Right lobe of liver (tissue), 6 donors: ENCODE results near the gene CDC42EP4. TPM values are rescaled to one million over a fixed set of nuclear protein-coding genes. Genes with fewer than 3 reads are reported as not detected.

Experiments
- ATAC-seq, 4 donors: fragments of 200-7000 bp; cut with Tn5 transposase; one replicate each; pipeline ENCODE4 v1.9.1; 2020; ENCODE audit warnings: mild to moderate bottlenecking in 4 of 4, moderate library complexity in 4 of 4
- DNase-seq, 3 donors: peaks; one replicate each; pipeline ENCODE4 v3.0.0-alpha.2; 2020
- H3K27ac ChIP-seq, 3 donors: fragments of 200-600 bp; one replicate each; pipeline ENCODE4 v1.8.0; 2022
- H3K27me3 ChIP-seq, 2 donors: fragments of 200-600 bp; one replicate each; pipeline ENCODE4 v1.8.0; 2022
- H3K36me3 ChIP-seq, 4 donors: fragments of 200-600 bp; sonication (generic) in 1 of 4; one replicate each; pipeline versions ENCODE4 v1.5.1 to v1.8.0; 2017 to 2022; ENCODE audit warnings: control low read depth in 1 of 4
- H3K4me1 ChIP-seq, 4 donors: fragments of 200-600 bp; sonication (generic) in 1 of 4; one replicate each; pipeline versions ENCODE4 v1.5.1 to v1.8.0; 2017 to 2022; ENCODE audit warnings: control low read depth in 1 of 4
- H3K4me3 ChIP-seq, 3 donors: fragments of 200-600 bp; one replicate each; pipeline ENCODE4 v1.8.0; 2022
- H3K9me3 ChIP-seq, 4 donors: fragments of 200-600 bp; sonication (generic) in 1 of 4; one replicate each; pipeline versions ENCODE4 v1.5.1 to v1.8.0; 2017 to 2022; ENCODE audit warnings: control low read depth in 1 of 4
- CTCF ChIP-seq, 4 donors: fragments of 200-600 bp in 3 of 4; fragments of 450-650 bp in 1 of 4; IDR thresholded peaks; one replicate each; pipeline versions ENCODE4 v1.5.1 to v1.8.0; 2016 to 2022; ENCODE audit warnings: antibody characterized with exemption in 4 of 4, mild to moderate bottlenecking in 2 of 4
- POLR2A ChIP-seq: fragments of 450-650 bp; IDR thresholded peaks from one replicate; pipeline ENCODE4 v1.6.1; 2017; ENCODE audit warnings: antibody characterized with exemption, mild to moderate bottlenecking
- WGBS: methylation state at CpG from one replicate; pipeline ENCODE4 v1.1.6; 2018; ENCODE audit warnings: low coverage, low lambda C conversion rate; ENCODE audit not compliant: insufficient coverage; ENCODE audit errors: missing lambda C conversion rate; 5-methylcytosine and 5-hydroxymethylcytosine counted together
- intact Hi-C, 2 donors: fragments of 100-400 bp; cut with DNase I; formaldehyde crosslinking; loops; one replicate each; pipeline versions ENCODE4 v1.11.2 to v1.14.1; 2022
- total RNA-seq, 6 experiments: library from RNA; depleted of rRNA in 2 of 6; stranded (reverse); fragments of >200 nt in 2 of 6; fragmentation: NEBNext Ultra II Directional in 3 of 6; extraction: Animal tissue kit (Norgen Biotek cat#: 25700) in 3 of 6; gene quantifications; one replicate each; pipeline versions ENCODE4 v1.1.0 to v1.2.4, GENCODE V29; 2016 to 2023
- donor health status: DM: no; HTN: yes; CAD: no.
- donor health status: DM: no; HTN: no; CAD: no.
- donor health status: DM: no; HTN: no; CAD: no.
- donor health status: DM: no; HTN: yes; CAD: no.
- donor health status: DM: no; HTN: yes; CAD: no.

Gene CDC42EP4
- total RNA-seq, 6 experiments from 2014 or later, result 27.5 to 34.9 (median 30.9) TPM

DNA sequence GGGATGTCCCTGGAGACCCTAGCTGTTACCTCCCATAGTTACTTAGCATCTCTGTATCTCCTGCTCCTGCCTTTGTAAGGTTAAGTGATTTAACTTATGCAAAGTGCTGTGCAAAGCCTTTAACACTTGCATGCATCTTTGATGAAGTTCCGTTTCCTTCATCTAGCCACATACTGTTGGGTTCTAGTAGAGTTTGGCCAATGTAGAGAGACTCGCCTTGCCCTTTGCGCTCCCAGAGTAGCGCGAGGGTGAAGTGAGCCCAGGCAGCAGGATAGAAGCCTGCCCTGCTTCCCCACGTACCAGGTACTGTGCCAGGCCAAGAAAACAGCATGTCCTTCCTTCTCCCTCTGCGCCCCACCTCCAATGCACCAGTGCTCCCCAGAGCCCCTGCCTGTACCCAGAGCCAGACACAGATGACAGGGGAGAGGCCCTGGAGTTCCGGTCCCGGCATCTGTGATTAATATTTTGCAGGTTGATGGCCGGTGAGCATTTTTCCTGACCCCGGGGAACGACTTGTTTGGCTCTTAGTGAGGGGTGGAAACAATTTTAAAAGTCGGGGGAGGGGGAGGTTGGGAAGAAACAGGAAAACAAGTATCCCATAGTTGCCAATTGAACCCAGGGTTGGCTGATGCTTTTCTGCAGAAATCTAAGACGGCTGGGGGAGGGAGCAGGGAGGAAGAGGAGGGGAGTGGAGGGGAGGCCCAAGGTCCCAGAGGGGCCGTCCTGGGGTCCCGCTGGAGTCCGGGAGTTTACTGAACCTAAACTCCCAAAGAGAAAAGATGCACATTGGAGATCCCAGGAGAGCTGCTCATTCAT is 13.1 kb upstream of the CDC42EP4 start:
- H3K27me3 ChIP-seq, result no peaks in the 10 kb centered on the region
- no peaks in the 10 kb centered on the region for H3K4me1 ChIP-seq
- H3K9me3 ChIP-seq, result no peaks in the 10 kb centered on the region
- no peak overlapping the region for H3K27ac ChIP-seq
- no peak for TF ChIP-seq CTCF (IDR thresholded peaks at IDR 0.05)
- no peak for TF ChIP-seq POLR2A
- H3K36me3 ChIP-seq, result no peaks in the 10 kb centered on the region
- 38% methylated on average over 10 of the region's 17 CpGs for WGBS
- no peak overlapping the region for H3K4me3 ChIP-seq
- no peak for DNase-seq
- no peak for ATAC-seq
- intact Hi-C loops, result no loop called here

DNA sequence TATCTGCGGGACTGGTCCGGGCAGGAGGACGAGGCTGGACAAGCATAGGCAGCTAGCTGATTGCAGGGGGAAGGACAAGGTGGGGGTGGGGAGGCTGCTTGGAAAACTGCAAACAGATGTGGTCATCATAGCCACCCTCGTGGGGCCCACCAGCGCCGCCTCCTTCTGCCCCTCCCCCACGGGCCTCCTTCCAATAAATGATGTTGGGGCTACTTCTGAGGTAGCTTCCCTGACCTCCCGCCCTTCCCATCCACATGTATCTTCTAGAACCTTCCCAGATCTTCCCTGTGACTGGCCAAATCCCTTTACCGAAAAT is 12.3 kb upstream of the CDC42EP4 start:
- no peak for TF ChIP-seq CTCF (IDR thresholded peaks at IDR 0.05)
- no peak for TF ChIP-seq POLR2A
- Histone ChIP-seq H3K27ac (no peak overlapping the region), H3K4me1 (no peaks in the 10 kb centered on the region), H3K9me3 (no peaks in the 10 kb centered on the region), H3K36me3 (no peaks in the 10 kb centered on the region), H3K4me3 (no peak overlapping the region), H3K27me3 (no peaks in the 10 kb centered on the region)
- no peak for ATAC-seq
- intact Hi-C loops, result no loop called here
- 49% methylated on average over 6 of the region's 9 CpGs for WGBS
- no peak for DNase-seq

DNA sequence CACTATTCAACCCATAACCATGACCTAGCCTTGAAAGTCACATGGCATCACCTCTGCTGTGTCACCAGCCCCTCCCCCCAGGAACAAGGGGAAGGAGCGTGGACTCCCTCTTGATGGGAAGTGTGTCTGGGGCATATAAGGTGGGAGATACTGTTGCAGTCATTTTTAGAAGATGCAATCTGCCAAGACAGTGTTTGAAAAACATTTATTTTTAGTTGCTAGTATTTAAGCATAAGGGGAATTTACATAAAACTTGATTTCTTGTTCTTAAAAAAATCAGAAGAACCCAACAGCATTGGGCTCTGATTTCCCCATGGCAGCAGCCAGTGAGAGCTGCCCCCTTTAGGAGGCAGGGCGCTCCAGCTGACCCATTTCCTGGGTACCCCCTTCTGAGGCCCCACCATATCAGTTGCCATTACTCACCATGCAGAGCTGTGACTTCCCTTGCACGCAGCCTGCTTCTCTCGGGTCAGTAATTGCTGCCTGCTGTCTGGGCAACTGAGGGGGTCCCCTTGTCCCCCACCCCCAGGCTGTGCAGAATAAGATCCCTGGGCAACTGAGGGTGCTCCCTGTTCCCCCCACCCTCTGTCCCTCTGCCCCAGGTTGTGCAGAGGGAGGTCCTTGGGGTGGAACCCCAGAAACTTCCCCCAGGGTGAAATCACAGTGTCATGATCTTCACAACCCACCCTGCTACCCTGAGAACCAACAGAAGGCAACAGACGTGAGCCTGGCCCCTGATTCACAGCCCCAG is 11.8 kb upstream of the CDC42EP4 start:
- H3K27me3 ChIP-seq, result no peaks in the 10 kb centered on the region
- no peaks in the 10 kb centered on the region for H3K4me1 ChIP-seq
- H3K9me3 ChIP-seq, result no peaks in the 10 kb centered on the region
- TF ChIP-seq CTCF (IDR thresholded peaks at IDR 0.05) (no peak), POLR2A (no peak)
- 53% methylated on average over 4 of the region's 5 CpGs for WGBS
- no peak for DNase-seq
- no peak overlapping the region for H3K27ac ChIP-seq
- H3K36me3 ChIP-seq, result no peaks in the 10 kb centered on the region
- no peak overlapping the region for H3K4me3 ChIP-seq
- intact Hi-C loops, result no loop called here
- ATAC-seq, result no peak

- intact Hi-C loops, result no loop called here
- Histone ChIP-seq H3K27ac (no peak overlapping the region), H3K4me3 (no peak overlapping the region), H3K27me3 (no peaks in the 10 kb centered on the region), H3K4me1 (no peaks in the 10 kb centered on the region), H3K9me3 (no peaks in the 10 kb centered on the region), H3K36me3 (no peaks in the 10 kb centered on the region)
- no peak for DNase-seq
- 69% methylated on average over 3 of the region's 6 CpGs for WGBS
- ATAC-seq, result no peak
- TF ChIP-seq CTCF (IDR thresholded peaks at IDR 0.05), result no peak
- TF ChIP-seq POLR2A, result no peak
These were observed 8.9 kb upstream of the CDC42EP4 start for GRCh38 chr17:73320601-73321264.
